Stomach (tissue), 9 donors: ENCODE data around the gene TNFSF9. TPM values are rescaled to one million over a fixed set of nuclear protein-coding genes. Genes with fewer than 3 reads are reported as not detected.
"Not testable (repeated sequence)": the region's sequence is repeated elsewhere in the genome, so short reads cannot be mapped to it uniquely, and the experiment has no call there.

Experiments used
- DNase-seq, 2 donors: peaks; one replicate each; pipeline versions ENCODE4 v3.0.0 to v3.0.0-alpha.2; 2013 to 2019
- H3K27ac ChIP-seq, 5 donors: fragments of 200-600 bp in 4 of 5; sonication (generic) in 4 of 5; one replicate each; pipeline ENCODE4 v1.5.1; 2013 to 2019; ENCODE audit warnings: mild to moderate bottlenecking in 1 of 5, moderate library complexity in 1 of 5
- H3K27me3 ChIP-seq, 3 donors: fragments of 200-600 bp; sonication (generic); one replicate each; pipeline ENCODE4 v1.5.1; 2017 to 2019; ENCODE audit warnings: mixed run types in 1 of 3
- H3K36me3 ChIP-seq, 4 donors: fragments of 200-600 bp; sonication (generic); 1 replicate in 3 of 4; 2 replicates in 1 of 4; pipeline ENCODE4 v1.5.1; 2016 to 2019
- H3K4me1 ChIP-seq, 4 donors: fragments of 200-600 bp; sonication (generic); one replicate each; pipeline ENCODE4 v1.5.1; 2016 to 2019
- H3K4me3 ChIP-seq, 4 donors: fragments of 200-600 bp; sonication (generic) in 3 of 4; one replicate each; pipeline ENCODE4 v1.5.1; 2016 to 2019; ENCODE audit warnings: mild to moderate bottlenecking in 1 of 4
- H3K9me3 ChIP-seq, 4 donors: fragments of 200-600 bp; sonication (generic); one replicate each; pipeline ENCODE4 v1.5.1; 2016 to 2019
- CTCF ChIP-seq, 7 experiments: fragments of 450-650 bp in 4 of 7; fragments of 200-600 bp in 3 of 7; sonication (generic) in 3 of 7; IDR thresholded peaks; one replicate each; pipeline ENCODE4 v1.5.1; 2016 to 2019; ENCODE audit warnings: antibody characterized with exemption in 7 of 7, control low read depth in 2 of 7, mild to moderate bottlenecking in 1 of 7
- EP300 ChIP-seq: sonication (generic); formaldehyde crosslinking; IDR thresholded peaks from one replicate; pipeline ENCODE4 v1.6.1; 2017; ENCODE audit warnings: antibody characterized with exemption
- POLR2A ChIP-seq, 4 donors: fragments of 450-650 bp; IDR thresholded peaks; one replicate each; pipeline ENCODE4 v1.6.1; 2016; ENCODE audit warnings: antibody characterized with exemption in 4 of 4, control low read depth in 2 of 4, mild to moderate bottlenecking in 1 of 4, moderate library complexity in 1 of 4
- POLR2AphosphoS5 ChIP-seq, 3 donors: sonication (generic); formaldehyde crosslinking; IDR thresholded peaks; one replicate each; pipeline ENCODE4 v1.6.1; 2016; ENCODE audit warnings: antibody characterized with exemption in 3 of 3
- WGBS, 5 donors: extraction: QIAGEN DNeasy Blood & Tissue Kit in 3 of 5; methylation state at CpG; one replicate each; pipeline versions ENCODE4 v1.1.5 to v1.1.7; 2013 to 2018; 5-methylcytosine and 5-hydroxymethylcytosine counted together
- intact Hi-C: fragments of 100-400 bp; cut with DNase I; formaldehyde crosslinking; loops from one replicate; pipeline ENCODE4 v1.15.1; 2023; ENCODE audit warnings: low total_unique reads
- polyA plus RNA-seq, 3 donors: library from polyadenylated mRNA; stranded (reverse); fragments of 200-250 nt; gene quantifications; one replicate each; pipeline ENCODE4 v1.2.3, GENCODE V29; 2013
- small RNA-seq, 4 donors: library from RNA; depleted of rRNA; stranded (forward); fragments of <200 nt; gene quantifications; one replicate each; pipeline ENCODE3, GENCODE V24; 2016
- total RNA-seq, 5 donors: library from RNA; depleted of rRNA; stranded (reverse); fragments of >200 nt; gene quantifications; one replicate each; pipeline versions ENCODE4 v1.1.0 to v1.2.3, GENCODE V29; 2014 to 2016
- donor health status: healthy with polysubstance abuse.
- donor health status: Bipolar disorder and iron deficiency.
- donor health status: healthy.

TNFSF9 gene
- total and polyA plus RNA-seq, 8 donors = 0.85 TPM; not detected in 7

GRCh38 chr19:6577476-6578125 lies 46.8 kb downstream of the TNFSF9 start:
- peaks cover 0 to 25% (median 0%) of the 10 kb centered on the region in 3 donors for H3K27me3 ChIP-seq
- WGBS, 5 donors = 67 to 86% (median 70%) methylated on average over 5 of the region's 5 CpGs

GRCh38 chr19:6579450-6580178 lies 48.8 kb downstream of the TNFSF9 start:
- DNase-seq = no peak
- no peak overlapping the region for H3K4me3 ChIP-seq
- H3K9me3 ChIP-seq = no peaks in the 10 kb centered on the region
- TF ChIP-seq EP300 (no peak), POLR2AphosphoS5 (IDR thresholded peaks at IDR 0.05) (no peak), CTCF (IDR thresholded peaks at IDR 0.05) (no peak), POLR2A (IDR thresholded peaks at IDR 0.05) (no peak)
- 83 to 87% (median 86%) methylated on average over 7 of the region's 7 CpGs for WGBS, 5 donors
- intact Hi-C loops = no loop called here
- H3K27me3 ChIP-seq = peaks cover 0 to 32% (median 3%) of the 10 kb centered on the region in 3 donors
- no peaks in the 10 kb centered on the region for H3K36me3 ChIP-seq
- no peaks in the 10 kb centered on the region for H3K4me1 ChIP-seq
- H3K27ac ChIP-seq = no peak overlapping the region

More at GRCh38 chr19:6577476-6578125, 46.8 kb downstream of the TNFSF9 start:
- no peaks in the 10 kb centered on the region for H3K36me3 ChIP-seq
- no peaks in the 10 kb centered on the region for H3K4me1 ChIP-seq
- no peak for TF ChIP-seq CTCF (IDR thresholded peaks at IDR 0.05)
- intact Hi-C loops = no loop called here
- peak overlapping the region in 1 of 5 donors; percentile 38 for H3K27ac ChIP-seq
- no peaks in the 10 kb centered on the region for H3K9me3 ChIP-seq
- H3K4me3 ChIP-seq = no peak overlapping the region
- peak in 1 of 2 donors; percentile 27 for DNase-seq

GRCh38 chr19:6580313-6580712 lies 49.5 kb downstream of the TNFSF9 start:
- TF ChIP-seq EP300 = no peak
- no peak for TF ChIP-seq POLR2AphosphoS5 (IDR thresholded peaks at IDR 0.05)
- no peak for TF ChIP-seq POLR2A (IDR thresholded peaks at IDR 0.05)
- Histone ChIP-seq H3K27ac (no peak overlapping the region), H3K9me3 (no peaks in the 10 kb centered on the region), H3K4me1 (no peaks in the 10 kb centered on the region), H3K4me3 (no peak overlapping the region), H3K27me3 (peaks cover 0 to 39% (median 3%) of the 10 kb centered on the region in 3 donors), H3K36me3 (no peaks in the 10 kb centered on the region)
- 73 to 79% (median 77%) methylated on average over 8 of the region's 8 CpGs for WGBS, 5 donors
- no peak for DNase-seq
- intact Hi-C loops = no loop called here

GRCh38 chr19:6582515-6583484 lies 52.0 kb downstream of the TNFSF9 start:
- DNase-seq, H3K36me3 ChIP-seq, H3K4me3 ChIP-seq, H3K9me3 ChIP-seq, intact Hi-C loops, H3K27ac ChIP-seq: not testable (repeated sequence)
- Histone ChIP-seq H3K27me3 (peaks cover 4 to 64% (median 24%) of the 10 kb centered on the region in 3 donors), H3K4me1 (peaks cover 0 to 10% (median 5%) of the 10 kb centered on the region in 4 donors)
- 82 to 87% (median 83%) methylated on average over 15 to 16 of the region's 16 CpGs for WGBS, 5 donors

Small RNA genes within 50 kb of the gene (small RNA-seq; reads per million reads assigned to genes)
- 0 reads per million in 4 donors for gene AC010503.2
- gene RF00019 = 0 reads per million in 4 donors

Other genes starting within 250 kb of the TNFSF9 start
- gene ACER1, start 197.4 kb upstream of the TNFSF9 start, total RNA-seq = 1 to 10 TPM in 1 of 5 donors, not detected in 4; 3.5 TPM
- under 1 TPM in 1 of 3 donors, not detected in 2; 0.08 TPM for gene ACER1, start 197.4 kb upstream of the TNFSF9 start, polyA plus RNA-seq
- 10 to 100 TPM in 4 of 5 donors, 1 to 10 TPM in 1; 5.8 to 67.1 (median 24.0) TPM for gene CLPP, start 169.5 kb upstream of the TNFSF9 start, total RNA-seq
- gene CLPP, start 169.5 kb upstream of the TNFSF9 start, polyA plus RNA-seq = 10 to 100 TPM; 73.3 to 76.5 (median 75.0) TPM
- 100 to 1,000 TPM in 1 of 5 donors, 10 to 100 TPM in 3, 1 to 10 TPM in 1; 5.3 to 138 (median 21.3) TPM for gene ALKBH7, start 158.2 kb upstream of the TNFSF9 start, total RNA-seq
- gene ALKBH7, start 158.2 kb upstream of the TNFSF9 start, polyA plus RNA-seq = 100 to 1,000 TPM in 1 of 3 donors, 10 to 100 TPM in 2; 81.1 to 122 (median 87.2) TPM
- 1 to 10 TPM in 4 of 5 donors, not detected in 1; 1.1 to 2.8 (median 1.9) TPM for gene PSPN, start 155.1 kb upstream of the TNFSF9 start, total RNA-seq
- 1 to 10 TPM in 2 of 3 donors, under 1 TPM in 1; 0.92 to 2.2 (median 1.1) TPM for gene PSPN, start 155.1 kb upstream of the TNFSF9 start, polyA plus RNA-seq
- 10 to 100 TPM in 4 of 5 donors, 1 to 10 TPM in 1; 9.8 to 46.7 (median 22.8) TPM for gene GTF2F1, start 137.9 kb upstream of the TNFSF9 start, total RNA-seq
- 10 to 100 TPM; 34.4 to 62.8 (median 41.7) TPM for gene GTF2F1, start 137.9 kb upstream of the TNFSF9 start, polyA plus RNA-seq
- gene KHSRP, start 106.2 kb upstream of the TNFSF9 start, total RNA-seq = 100 to 1,000 TPM; 111 to 130 (median 112) TPM
- gene KHSRP, start 106.2 kb upstream of the TNFSF9 start, polyA plus RNA-seq = 100 to 1,000 TPM in 1 of 3 donors, 10 to 100 TPM in 2; 49.1 to 103 (median 79.3) TPM
- 1 to 10 TPM in 1 of 5 donors, not detected in 4; 4.9 TPM for gene SLC25A41, start 97.3 kb upstream of the TNFSF9 start, total RNA-seq
- under 1 TPM in 1 of 3 donors, not detected in 2; 0.80 TPM for gene SLC25A41, start 97.3 kb upstream of the TNFSF9 start, polyA plus RNA-seq
- 100 to 1,000 TPM in 1 of 5 donors, 10 to 100 TPM in 4; 20.7 to 191 (median 60.1) TPM for gene SLC25A23, start 71.2 kb upstream of the TNFSF9 start, total RNA-seq
- gene SLC25A23, start 71.2 kb upstream of the TNFSF9 start, polyA plus RNA-seq = 10 to 100 TPM; 30.8 to 42.5 (median 34.2) TPM
- gene CRB3, start 66.8 kb upstream of the TNFSF9 start, total RNA-seq = 100 to 1,000 TPM in 1 of 5 donors, 10 to 100 TPM in 3, 1 to 10 TPM in 1; 7.6 to 203 (median 46.1) TPM
- 10 to 100 TPM; 34.3 to 66.6 (median 51.9) TPM for gene CRB3, start 66.8 kb upstream of the TNFSF9 start, polyA plus RNA-seq
- gene DENND1C, start 49.2 kb upstream of the TNFSF9 start, total RNA-seq = 10 to 100 TPM in 1 of 5 donors, 1 to 10 TPM in 2, under 1 TPM in 2; 0.45 to 15.2 (median 1.1) TPM
- gene DENND1C, start 49.2 kb upstream of the TNFSF9 start, polyA plus RNA-seq = 1 to 10 TPM; 2.5 to 3.1 (median 2.9) TPM
- gene TUBB4A, start 28.7 kb upstream of the TNFSF9 start, total RNA-seq = 1 to 10 TPM in 2 of 5 donors, under 1 TPM in 1, not detected in 2; 0.89 to 3.9 (median 1.1) TPM
- gene TUBB4A, start 28.7 kb upstream of the TNFSF9 start, polyA plus RNA-seq = under 1 TPM in 2 of 3 donors, not detected in 1; 0.76 to 0.85 TPM
- gene CD70, start 60.1 kb downstream of the TNFSF9 start, total RNA-seq = not detected
- under 1 TPM in 1 of 3 donors, not detected in 2; 0.18 TPM for gene CD70, start 60.1 kb downstream of the TNFSF9 start, polyA plus RNA-seq
- gene TNFSF14, start 139.1 kb downstream of the TNFSF9 start, total RNA-seq = 10 to 100 TPM in 1 of 5 donors, 1 to 10 TPM in 1, under 1 TPM in 1, not detected in 2; 0.14 to 60.1 (median 1.1) TPM
- gene TNFSF14, start 139.1 kb downstream of the TNFSF9 start, polyA plus RNA-seq = 1 to 10 TPM in 1 of 3 donors, under 1 TPM in 2; 0.56 to 1.1 (median 0.60) TPM
- 1,000 to 10,000 TPM in 1 of 5 donors, 100 to 1,000 TPM in 2, 10 to 100 TPM in 2; 35.3 to 1,672 (median 430) TPM for gene C3, start 189.6 kb downstream of the TNFSF9 start, total RNA-seq
- gene C3, start 189.6 kb downstream of the TNFSF9 start, polyA plus RNA-seq = 100 to 1,000 TPM in 1 of 3 donors, 10 to 100 TPM in 2; 22.8 to 367 (median 75.0) TPM
- gene GPR108, start 206.6 kb downstream of the TNFSF9 start, total RNA-seq = 10 to 100 TPM; 28.1 to 78.6 (median 54.2) TPM
- gene GPR108, start 206.6 kb downstream of the TNFSF9 start, polyA plus RNA-seq = 100 to 1,000 TPM in 1 of 3 donors, 10 to 100 TPM in 2; 59.9 to 132 (median 64.4) TPM
- 10 to 100 TPM; 30.1 to 91.5 (median 86.9) TPM for gene TRIP10, start 208.7 kb downstream of the TNFSF9 start, total RNA-seq
- gene TRIP10, start 208.7 kb downstream of the TNFSF9 start, polyA plus RNA-seq = 100 to 1,000 TPM in 1 of 3 donors, 10 to 100 TPM in 2; 44.9 to 111 (median 46.8) TPM
- 10 to 100 TPM in 4 of 5 donors, 1 to 10 TPM in 1; 8.8 to 71.3 (median 43.0) TPM for gene SH2D3A, start 236.4 kb downstream of the TNFSF9 start, total RNA-seq
- gene SH2D3A, start 236.4 kb downstream of the TNFSF9 start, polyA plus RNA-seq = 10 to 100 TPM; 19.9 to 23.6 (median 20.2) TPM
- 100 to 1,000 TPM in 1 of 5 donors, 1 to 10 TPM in 4; 2.2 to 130 (median 4.4) TPM for gene VAV1, start 241.7 kb downstream of the TNFSF9 start, total RNA-seq
- 1 to 10 TPM; 1.7 to 3.7 (median 3.6) TPM for gene VAV1, start 241.7 kb downstream of the TNFSF9 start, polyA plus RNA-seq